ENCODE results near the gene ATP4A.

DNA sequence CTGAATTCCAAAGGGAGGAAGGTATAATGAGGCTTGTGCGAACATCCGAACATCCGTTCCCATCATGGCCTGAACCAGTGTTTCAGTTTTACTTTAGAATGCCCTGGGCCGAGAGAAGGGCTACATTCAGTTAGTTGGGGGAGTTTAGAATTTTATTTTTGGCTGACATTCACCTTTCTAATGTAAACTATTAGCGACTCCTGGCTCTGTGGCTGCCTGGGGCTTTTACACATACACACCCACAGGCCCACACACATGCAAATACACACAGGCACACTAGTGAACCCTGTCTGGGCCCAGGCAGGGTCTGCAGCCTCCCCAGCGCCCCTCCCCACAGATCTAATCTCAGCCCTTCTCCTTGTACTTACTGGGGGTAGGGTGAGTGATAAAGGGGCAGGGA, 24.1 kb downstream of the ATP4A start:
- TF ChIP-seq POLR2A (IDR thresholded peaks at IDR 0.05) = no peak
- TF ChIP-seq CTCF (IDR thresholded peaks at IDR 0.05) = no peak
